Kidney epithelial cell (primary cell): ENCODE data around the gene PCDHGA9. TPM values are rescaled to one million over a fixed set of nuclear protein-coding genes. Genes with fewer than 3 reads are reported as not detected.
"Not testable (repeated sequence)": the region's sequence is repeated elsewhere in the genome, so short reads cannot be mapped to it uniquely, and the experiment has no call there.

Experiments used
- DNase-seq: peaks from one replicate; pipeline ENCODE4 v3.0.0-alpha.2; 2010; ENCODE audit warnings: low read depth
- H3K27me3 ChIP-seq: 2 replicates; pipeline ENCODE4 v1.6.0; 2011; ENCODE audit warnings: low read length; ENCODE audit not compliant: control insufficient read depth, insufficient read depth
- H3K36me3 ChIP-seq: 2 replicates; pipeline ENCODE4 v1.5.1; 2011; ENCODE audit warnings: low read length; ENCODE audit not compliant: control insufficient read depth, insufficient read depth
- H3K4me3 ChIP-seq: 2 replicates; pipeline ENCODE4 v1.5.1; 2011; ENCODE audit warnings: low read depth, mild to moderate bottlenecking, control low read depth, low read length
- total RNA-seq: library from RNA; depleted of rRNA; stranded (reverse); fragments of >200 nt; gene quantifications from 2 replicates; pipeline ENCODE4 v1.2.3, GENCODE V29; 2015
- TF ChIP-seq, protein P1 (sequence below): IDR thresholded peaks from 2 replicates; pipeline ENCODE4 v1.5.1; 2011; ENCODE audit warnings: mild to moderate bottlenecking, moderate library complexity, low read length, control low read depth, inconsistent platforms; ENCODE audit not compliant: insufficient read depth, poor library complexity, severe bottlenecking

Gene PCDHGA9
- total RNA-seq, 1 donor from 2014 or later, result 3.6 TPM

DNA sequence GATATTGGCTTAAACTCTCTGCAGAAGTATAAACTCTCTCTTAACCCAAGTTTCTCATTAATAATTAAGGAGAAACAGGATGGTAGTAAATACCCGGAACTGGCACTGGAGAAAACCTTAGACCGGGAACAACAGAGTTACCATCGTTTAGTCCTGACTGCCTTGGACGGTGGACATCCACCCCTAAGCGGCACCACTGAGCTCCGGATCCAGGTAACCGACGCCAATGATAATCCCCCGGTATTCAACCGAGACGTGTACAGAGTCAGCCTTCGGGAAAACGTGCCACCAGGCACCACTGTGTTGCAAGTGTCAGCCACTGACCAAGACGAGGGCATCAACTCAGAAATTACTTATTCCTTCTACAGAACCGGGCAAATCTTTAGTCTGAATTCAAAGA is 4.0 kb upstream of the PCDHGA9 start:
- no peaks in the 10 kb centered on the region for H3K36me3 ChIP-seq
- no peak for DNase-seq
- peaks cover 16% of the 10 kb centered on the region for H3K27me3 ChIP-seq
- no peak overlapping the region for H3K4me3 ChIP-seq
- TF ChIP-seq, protein P1, sequence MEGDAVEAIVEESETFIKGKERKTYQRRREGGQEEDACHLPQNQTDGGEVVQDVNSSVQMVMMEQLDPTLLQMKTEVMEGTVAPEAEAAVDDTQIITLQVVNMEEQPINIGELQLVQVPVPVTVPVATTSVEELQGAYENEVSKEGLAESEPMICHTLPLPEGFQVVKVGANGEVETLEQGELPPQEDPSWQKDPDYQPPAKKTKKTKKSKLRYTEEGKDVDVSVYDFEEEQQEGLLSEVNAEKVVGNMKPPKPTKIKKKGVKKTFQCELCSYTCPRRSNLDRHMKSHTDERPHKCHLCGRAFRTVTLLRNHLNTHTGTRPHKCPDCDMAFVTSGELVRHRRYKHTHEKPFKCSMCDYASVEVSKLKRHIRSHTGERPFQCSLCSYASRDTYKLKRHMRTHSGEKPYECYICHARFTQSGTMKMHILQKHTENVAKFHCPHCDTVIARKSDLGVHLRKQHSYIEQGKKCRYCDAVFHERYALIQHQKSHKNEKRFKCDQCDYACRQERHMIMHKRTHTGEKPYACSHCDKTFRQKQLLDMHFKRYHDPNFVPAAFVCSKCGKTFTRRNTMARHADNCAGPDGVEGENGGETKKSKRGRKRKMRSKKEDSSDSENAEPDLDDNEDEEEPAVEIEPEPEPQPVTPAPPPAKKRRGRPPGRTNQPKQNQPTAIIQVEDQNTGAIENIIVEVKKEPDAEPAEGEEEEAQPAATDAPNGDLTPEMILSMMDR, result no peak

- H3K4me3 ChIP-seq, result no peak overlapping the region
- H3K36me3 ChIP-seq, result no peaks in the 10 kb centered on the region
- H3K27me3 ChIP-seq, result peaks cover 15% of the 10 kb centered on the region
- TF ChIP-seq, protein P1, result no peak
- no peak for DNase-seq
These were observed 2.9 kb upstream of the PCDHGA9 start for GRCh38 chr5:141399555-141400258.

- no peak for DNase-seq
- Histone ChIP-seq H3K27me3 (peaks cover 16% of the 10 kb centered on the region), H3K36me3 (no peaks in the 10 kb centered on the region), H3K4me3 (no peak overlapping the region)
- TF ChIP-seq, protein P1, result no peak
These were observed 809 bp downstream of the PCDHGA9 start for GRCh38 chr5:141403387-141403786.

- peak within 1 kb of the TSS; percentile 3 for H3K4me3 ChIP-seq
- DNase-seq, H3K36me3 ChIP-seq: not testable (repeated sequence)
- H3K27me3 ChIP-seq, result peaks cover 15% of the 10 kb centered on the region
- TF ChIP-seq, protein P1, result peak; percentile 58
These were observed 5.4 kb downstream of the PCDHGA9 start, which contains the start of gene PCDHGB6 for GRCh38 chr5:141407790-141408505. TSS of gene PCDHGB6 (plus strand) at chr5:141408021. CDS start at chr5:141408203, 182 bp downstream.

DNA sequence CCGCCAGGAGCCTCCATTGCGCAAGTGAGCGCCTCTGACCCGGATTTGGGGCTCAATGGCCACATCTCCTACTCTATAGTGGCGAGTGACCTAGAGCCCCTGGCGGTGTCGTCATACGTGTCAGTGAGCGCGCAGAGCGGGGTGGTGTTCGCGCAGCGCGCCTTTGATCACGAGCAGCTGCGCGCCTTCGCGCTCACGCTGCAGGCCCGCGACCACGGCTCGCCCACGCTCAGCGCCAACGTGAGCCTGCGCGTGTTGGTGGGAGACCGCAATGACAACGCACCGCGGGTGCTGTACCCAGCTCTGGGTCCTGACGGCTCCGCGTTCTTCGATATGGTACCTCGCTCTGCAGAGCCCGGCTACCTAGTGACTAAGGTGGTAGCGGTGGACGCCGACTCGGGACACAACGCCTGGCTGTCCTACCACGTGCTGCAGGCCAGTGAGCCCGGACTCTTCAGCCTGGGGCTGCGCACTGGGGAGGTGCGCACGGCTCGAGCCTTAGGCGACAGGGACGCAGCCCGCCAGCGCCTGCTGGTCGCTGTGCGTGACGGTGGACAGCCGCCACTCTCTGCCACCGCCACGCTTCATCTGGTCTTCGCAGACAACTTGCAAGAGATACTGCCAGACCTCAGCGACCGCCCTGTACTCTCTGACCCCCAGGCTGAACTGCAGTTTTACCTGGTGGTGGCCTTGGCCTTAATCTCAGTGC is 7.2 kb downstream of the PCDHGA9 start:
- H3K4me3 ChIP-seq, result no peak overlapping the region
- no peak for DNase-seq
- peaks cover 15% of the 10 kb centered on the region for H3K27me3 ChIP-seq
- TF ChIP-seq, protein P1, result no peak
- H3K36me3 ChIP-seq, result no peaks in the 10 kb centered on the region
